ENCODE measurements around the gene SLC44A1. TPM values are rescaled to one million over a fixed set of nuclear protein-coding genes. Genes with fewer than 3 reads are reported as not detected.

SLC44A1 gene
- total and polyA plus RNA-seq, 2 of the 13 experiments (the other 11 are each of a cell fraction or from before 2014, with no cell fraction given), result 21.4 to 40.8 TPM

- TF ChIP-seq SOX13 (IDR thresholded peaks at IDR 0.05), result no peak
- peak in 1 of 2 experiments; percentile 48; a peak in 1 of 4 replicates for TF ChIP-seq SOX13 (CRISPR knock-in tag; conservative IDR thresholded peaks at IDR 0.05 in 1 of 2, IDR thresholded peaks at IDR 0.05 in 1 of 2)
- no peak for TF ChIP-seq CREB1 (IDR thresholded peaks at IDR 0.05)
- peak; percentile 32; the same call in 1 of the 2 replicates for TF ChIP-seq CREB1 (CRISPR knock-in tag; IDR thresholded peaks at IDR 0.05)
- TF ChIP-seq ZNF350 (CRISPR knock-in tag; IDR thresholded peaks at IDR 0.05; ENCODE audit: borderline replicate concordance, low read depth), result no peak
- peak; percentile 47; the same call in 1 of the 2 replicates for TF ChIP-seq NCOA2 (CRISPR knock-in tag; IDR thresholded peaks at IDR 0.05)
- peak; percentile 49 for TF ChIP-seq ZNF629 (CRISPR knock-in tag; conservative IDR thresholded peaks at IDR 0.05)
- 0 out of 2 replicates have a peak, but pooled peaks have one; percentile 17 for TF ChIP-seq PPARG (CRISPR knock-in tag; conservative IDR thresholded peaks at IDR 0.05)
- TF ChIP-seq HOMEZ (CRISPR knock-in tag; IDR thresholded peaks at IDR 0.05; ENCODE audit: low read depth), result peak; percentile 39; the same call in 1 of the 2 replicates
- no peak for TF ChIP-seq LCORL (IDR thresholded peaks at IDR 0.05)
- TF ChIP-seq LCORL (CRISPR knock-in tag; IDR thresholded peaks at IDR 0.05), result peak; percentile 28; the same call in 1 of the 2 replicates
- TF ChIP-seq FOXA3 (CRISPR knock-in tag; IDR thresholded peaks at IDR 0.05), result peak; percentile 50
- peak; percentile 41; the same call in 1 of the 2 replicates for TF ChIP-seq SOX5 (CRISPR knock-in tag; IDR thresholded peaks at IDR 0.05; ENCODE audit: borderline replicate concordance)
- no peak for TF ChIP-seq PAWR (CRISPR knock-in tag; IDR thresholded peaks at IDR 0.05; ENCODE audit: borderline replicate concordance)
- peak; percentile 48 for TF ChIP-seq PAXIP1 (CRISPR knock-in tag; conservative IDR thresholded peaks at IDR 0.05)
- 0 out of 2 replicates have a peak, but pooled peaks have one; percentile 18 for TF ChIP-seq THAP11 (CRISPR knock-in tag; IDR thresholded peaks at IDR 0.05)
- no peak for TF ChIP-seq ZNF12 (CRISPR knock-in tag; IDR thresholded peaks at IDR 0.05)
- TF ChIP-seq MEF2D (CRISPR knock-in tag; IDR thresholded peaks at IDR 0.05), result peak; percentile 96
- no peak for TF ChIP-seq RBFOX2 (IDR thresholded peaks at IDR 0.05; ENCODE audit: low read depth, low read length)
- peak; percentile 72 for TF ChIP-seq FOSL2 (CRISPR knock-in tag; IDR thresholded peaks at IDR 0.05)
- TF ChIP-seq ZSCAN31 (CRISPR knock-in tag; IDR thresholded peaks at IDR 0.05; ENCODE audit: low read depth), result no peak
- TF ChIP-seq ZFY (CRISPR knock-in tag; IDR thresholded peaks at IDR 0.05), result peak; percentile 43; the same call in 1 of the 2 replicates
- peak; percentile 67 for TF ChIP-seq NR2F6 (IDR thresholded peaks at IDR 0.05)
- TF ChIP-seq NR2F6 (CRISPR knock-in tag; IDR thresholded peaks at IDR 0.05), result peak; percentile 71; the same call in 1 of the 2 replicates
- TF ChIP-seq MIXL1 (CRISPR knock-in tag; IDR thresholded peaks at IDR 0.05), result 0 out of 2 replicates have a peak, but pooled peaks have one; percentile 18
- peak; percentile 36; the same call in 1 of the 2 replicates for TF ChIP-seq TCF7 (IDR thresholded peaks at IDR 0.05; ENCODE audit: low read depth)
- TF ChIP-seq SAP130 (CRISPR knock-in tag; IDR thresholded peaks at IDR 0.05; ENCODE audit: low read depth), result peak; percentile 32; the same call in 1 of the 2 replicates
- peak; percentile 36; the same call in 1 of the 2 replicates for TF ChIP-seq KAT8 (CRISPR knock-in tag; IDR thresholded peaks at IDR 0.05)
- TF ChIP-seq CREM (IDR thresholded peaks at IDR 0.05), result 0 out of 2 replicates have a peak, but pooled peaks have one; percentile 23
- TF ChIP-seq CREM (CRISPR knock-in tag; IDR thresholded peaks at IDR 0.05), result no peak
- TF ChIP-seq HOXA5 (CRISPR knock-in tag; IDR thresholded peaks at IDR 0.05), result 0 out of 2 replicates have a peak, but pooled peaks have one; percentile 32
These were observed 87.3 kb downstream of the SLC44A1 start (continued) for GRCh38 chr9:105331755-105332154.
